PC-3 (cell line): ENCODE data around the gene FAM107A. TPM values are rescaled to one million over a fixed set of nuclear protein-coding genes. Genes with fewer than 3 reads are reported as not detected.

Experiments
- ATAC-seq: fragments of 200-7000 bp; cut with Tn5 transposase; 2 replicates; pipeline ENCODE4 v1.9.1; 2020; ENCODE audit warnings: mild to moderate bottlenecking, moderate library complexity
- BruUV-seq: library from RNA; stranded (reverse); fragments of 400-500 nt; replicated peaks from 2 replicates; lab custom pipeline; 2021; lab: Mats Ljungman, UMichigan
- CTCF ChIA-PET: fragments of 300-600 bp; sonication (Branson Sonifier 250); formaldehyde crosslinking; loops from one replicate; lab custom pipeline; 2022; ENCODE audit warnings: antibody characterized with exemption; lab: Charles Lee
- POLR2A ChIA-PET: fragments of 300-600 bp; sonication (Branson Sonifier 250); formaldehyde crosslinking; loops from one replicate; lab custom pipeline; 2022; ENCODE audit warnings: antibody characterized with exemption; ENCODE audit not compliant: unreplicated experiment; lab: Charles Lee
- DNase-seq: peaks from one replicate; pipeline ENCODE4 v3.0.0-alpha.2; 2015
- H2AFZ ChIP-seq: fragments of 300-600 bp; sonication (generic); 2 replicates; pipeline ENCODE4 v1.6.0; 2016; ENCODE audit warnings: antibody characterized with exemption, low read length
- H3F3A ChIP-seq: fragments of 300-600 bp; sonication (generic); one replicate; pipeline ENCODE4 v1.6.0; 2017; ENCODE audit warnings: antibody characterized with exemption, low read length, control low read depth, mild to moderate bottlenecking; ENCODE audit not compliant: unreplicated experiment
- H3K27ac ChIP-seq: fragments of 300-600 bp; sonication (generic); 2 replicates; pipeline ENCODE4 v1.5.1; 2016; ENCODE audit warnings: mild to moderate bottlenecking, low read length
- H3K27me3 ChIP-seq: fragments of 300-600 bp; sonication (generic); 2 replicates; pipeline ENCODE4 v1.6.1; 2016; ENCODE audit warnings: low read length, mixed read lengths
- H3K36me3 ChIP-seq: fragments of 300-600 bp; sonication (generic); 2 replicates; pipeline ENCODE4 v1.6.1; 2016; ENCODE audit warnings: low read depth, mixed run types, low read length, mixed read lengths
- H3K4me1 ChIP-seq: fragments of 300-600 bp; sonication (generic); 2 replicates; pipeline ENCODE4 v1.5.1; 2016; ENCODE audit warnings: low read length; ENCODE audit not compliant: insufficient read depth
- H3K4me2 ChIP-seq: fragments of 300-600 bp; sonication (generic); 2 replicates; pipeline ENCODE4 v1.6.0; 2016; ENCODE audit warnings: low read length
- H3K4me3 ChIP-seq: fragments of 300-600 bp; sonication (generic); 2 replicates; pipeline ENCODE4 v1.5.1; 2016; ENCODE audit warnings: mild to moderate bottlenecking, low read length, mixed read lengths
- H3K79me2 ChIP-seq: fragments of 300-600 bp; sonication (generic); 2 replicates; pipeline ENCODE4 v1.6.1; 2017; ENCODE audit warnings: low read length, mixed read lengths
- H3K9ac ChIP-seq: fragments of 300-600 bp; sonication (generic); 2 replicates; pipeline ENCODE4 v1.6.0; 2016; ENCODE audit warnings: mild to moderate bottlenecking, low read length
- H3K9me2 ChIP-seq: fragments of 300-600 bp; sonication (generic); replicated peaks from 2 replicates; pipeline ENCODE4 v1.6.1; 2016; ENCODE audit warnings: mixed run types, low read length, mixed read lengths
- H3K9me3 ChIP-seq: fragments of 300-600 bp; sonication (generic); 2 replicates; pipeline ENCODE4 v1.6.1; 2016; ENCODE audit warnings: low read length, mixed read lengths
- H4K20me1 ChIP-seq: fragments of 300-600 bp; sonication (generic); 2 replicates; pipeline ENCODE4 v1.6.1; 2016; ENCODE audit warnings: low read length, mixed read lengths
- CTCF ChIP-seq: fragments of 300-600 bp; sonication (generic); conservative IDR thresholded peaks from 2 replicates; pipeline ENCODE4 v1.5.1; 2017; ENCODE audit warnings: antibody characterized with exemption, low read depth, mild to moderate bottlenecking, low read length
- EZH2 ChIP-seq: fragments of 300-600 bp; sonication (generic); IDR thresholded peaks from one replicate; pipeline ENCODE4 v1.6.1; 2017; ENCODE audit warnings: antibody characterized with exemption, mild to moderate bottlenecking, low read length; ENCODE audit not compliant: unreplicated experiment
- EZH2phosphoT487 ChIP-seq: fragments of 300-600 bp; sonication (generic); IDR thresholded peaks from 2 replicates; pipeline ENCODE4 v1.6.1; 2018; ENCODE audit warnings: mild to moderate bottlenecking, antibody characterized with exemption, low read length, borderline replicate concordance
- intact Hi-C: fragments of 100-400 bp; cut with micrococcal nuclease; formaldehyde crosslinking; loops from 2 replicates; pipeline ENCODE4 v1.9.0; 2023
- total RNA-seq: library from RNA; depleted of rRNA; stranded (reverse); fragments of >200 nt; gene quantifications from 2 replicates; pipeline ENCODE4 v1.2.3, GENCODE V29; 2014

The FAM107A gene
- total RNA-seq, 1 experiment from 2014 or later: 0.07 TPM

- no TSS peak for BruUV-seq
- Histone ChIP-seq H3K9me2 (no peaks in the 10 kb centered on the region), H4K20me1 (no peaks in the 10 kb centered on the region), H3K27me3 (no peaks in the 10 kb centered on the region), H3K79me2 (no peaks in the 10 kb centered on the region), H2AFZ (no peak overlapping the region), H3F3A (no peaks in the 10 kb centered on the region), H3K27ac (no peak overlapping the region), H3K9ac (no peak overlapping the region), H3K4me2 (no peak overlapping the region), H3K4me1 (peaks cover 13% of the 10 kb centered on the region; the same call in 1 of the 2 replicates), H3K4me3 (no peak overlapping the region), H3K36me3 (no peaks in the 10 kb centered on the region), H3K9me3 (no peaks in the 10 kb centered on the region)
- intact Hi-C loops: no loop called here
- ATAC-seq: no peak
- CTCF ChIA-PET: no interaction called here
- POLR2A ChIA-PET: no interaction called here
- no peak for TF ChIP-seq EZH2phosphoT487
- no peak for TF ChIP-seq CTCF
- TF ChIP-seq EZH2: no peak
- DNase-seq: no peak
Measured at GRCh38 chr3:58581328-58582091, 4.3 kb upstream of the FAM107A start.

GRCh38 chr3:58580826-58581327, 3.7 kb upstream of the FAM107A start:
- H3K4me3 ChIP-seq: no peak overlapping the region
- H3K4me2 ChIP-seq: no peak overlapping the region
- ChIA-PET POLR2A (no interaction called here), CTCF (no interaction called here)
- H3K36me3 ChIP-seq: no peaks in the 10 kb centered on the region
- no peak overlapping the region for H3K9ac ChIP-seq
- H2AFZ ChIP-seq: no peak overlapping the region
- H3F3A ChIP-seq: no peaks in the 10 kb centered on the region
- H3K27ac ChIP-seq: no peak overlapping the region
- H3K9me2 ChIP-seq: no peaks in the 10 kb centered on the region
- ATAC-seq: no peak
- H3K79me2 ChIP-seq: no peaks in the 10 kb centered on the region
- BruUV-seq: no TSS peak
- TF ChIP-seq EZH2 (no peak), EZH2phosphoT487 (no peak)
- no peak for DNase-seq
- no peaks in the 10 kb centered on the region for H3K27me3 ChIP-seq
- H3K9me3 ChIP-seq: no peaks in the 10 kb centered on the region
- H4K20me1 ChIP-seq: no peaks in the 10 kb centered on the region
- peaks cover 10% of the 10 kb centered on the region; the same call in 1 of the 2 replicates for H3K4me1 ChIP-seq
- intact Hi-C loops: no loop called here

- no peak for ATAC-seq
- Histone ChIP-seq H4K20me1 (no peaks in the 10 kb centered on the region), H3F3A (no peaks in the 10 kb centered on the region), H2AFZ (no peak overlapping the region), H3K9me2 (no peaks in the 10 kb centered on the region), H3K36me3 (no peaks in the 10 kb centered on the region), H3K79me2 (no peaks in the 10 kb centered on the region), H3K4me3 (no peak overlapping the region), H3K4me2 (no peak overlapping the region), H3K4me1 (no peaks in the 10 kb centered on the region), H3K9me3 (no peaks in the 10 kb centered on the region), H3K9ac (no peak overlapping the region), H3K27me3 (no peaks in the 10 kb centered on the region), H3K27ac (no peak overlapping the region)
- ChIA-PET CTCF (no interaction called here), POLR2A (no interaction called here)
- intact Hi-C loops: no loop called here
- no peak for DNase-seq
- no TSS peak for BruUV-seq
- TF ChIP-seq EZH2phosphoT487 (no peak), CTCF (no peak), EZH2 (no peak)
Measured at GRCh38 chr3:58578873-58579272, 1.7 kb upstream of the FAM107A start.
